Upper lobe of right lung (tissue), 1 donor: ENCODE measurements around the gene CLEC16A. TPM values are rescaled to one million over a fixed set of nuclear protein-coding genes. Genes with fewer than 3 reads are reported as not detected.

Source experiments
- ATAC-seq: fragments of 200-7000 bp; cut with Tn5 transposase; one replicate; pipeline ENCODE4 v1.9.1; 2020; ENCODE audit warnings: mild to moderate bottlenecking, moderate library complexity
- DNase-seq: peaks from one replicate; pipeline ENCODE4 v3.0.0-alpha.2; 2020
- H3K27ac ChIP-seq: fragments of 200-600 bp; one replicate; pipeline ENCODE4 v1.8.0; 2022
- H3K27me3 ChIP-seq: fragments of 200-600 bp; one replicate; pipeline ENCODE4 v1.8.0; 2022; ENCODE audit warnings: mild to moderate bottlenecking
- H3K36me3 ChIP-seq: fragments of 200-600 bp; one replicate; pipeline ENCODE4 v1.8.0; 2022
- H3K4me1 ChIP-seq: fragments of 200-600 bp; one replicate; pipeline ENCODE4 v1.8.0; 2022
- H3K4me3 ChIP-seq: fragments of 200-600 bp; one replicate; pipeline ENCODE4 v1.8.0; 2022; ENCODE audit warnings: mild to moderate bottlenecking
- H3K9me3 ChIP-seq: fragments of 200-600 bp; one replicate; pipeline ENCODE4 v1.8.0; 2022
- CTCF ChIP-seq: fragments of 200-600 bp; IDR thresholded peaks from one replicate; pipeline ENCODE4 v1.8.0; 2022; ENCODE audit warnings: antibody characterized with exemption
- intact Hi-C: fragments of 100-400 bp; cut with DNase I; formaldehyde crosslinking; loops from one replicate; pipeline ENCODE4 v1.11.0; 2022
- total RNA-seq: library from RNA; stranded (reverse); fragmentation: NEBNext Ultra II Directional; extraction: Animal tissue kit (Norgen Biotek cat#: 25700); gene quantifications from one replicate; pipeline ENCODE4 v1.2.1, GENCODE V29; 2021
- donor health status: DM: no; HTN: yes; CAD: no; lungs with severe emphysema.

The CLEC16A gene
- total RNA-seq, 1 donor from 2014 or later: 36.9 TPM

DNA sequence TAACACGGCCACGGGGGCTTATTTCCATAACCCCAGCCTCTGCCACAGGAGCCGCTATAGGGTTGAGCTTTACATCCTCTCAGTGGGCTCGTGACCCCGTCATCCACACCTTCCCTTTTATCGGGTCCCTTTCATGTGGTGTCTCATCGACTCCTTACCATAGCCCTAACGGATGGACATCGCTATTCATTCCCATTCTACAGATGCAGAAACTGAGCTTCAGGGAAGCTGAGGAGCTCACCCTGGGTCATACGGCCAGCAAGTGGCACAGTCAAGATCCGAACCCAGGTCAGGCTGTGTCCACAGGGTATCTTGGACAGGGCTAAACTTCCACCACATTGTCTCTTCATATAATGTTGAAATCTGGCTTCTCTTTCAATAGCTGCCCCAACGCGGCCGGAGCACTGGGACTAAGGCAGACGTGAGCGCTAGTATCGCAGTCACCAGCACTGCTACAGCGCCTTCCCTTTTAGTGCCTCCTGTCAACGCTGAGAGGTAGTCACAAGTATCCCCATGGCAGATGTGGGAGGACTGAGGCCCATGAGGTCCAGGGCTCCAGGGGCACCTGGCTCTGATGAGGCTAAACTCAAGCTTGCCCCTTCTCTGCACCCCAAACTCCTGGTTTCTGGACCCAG, 260.8 kb downstream of the CLEC16A start:
- TF ChIP-seq CTCF: no peak
- no peak overlapping the region for H3K27ac ChIP-seq
- intact Hi-C loops: no loop called here
- no peaks in the 10 kb centered on the region for H3K36me3 ChIP-seq
- H3K4me3 ChIP-seq: no peak overlapping the region
- no peak for ATAC-seq
- no peak for DNase-seq
- no peaks in the 10 kb centered on the region for H3K27me3 ChIP-seq
- no peaks in the 10 kb centered on the region for H3K9me3 ChIP-seq
- H3K4me1 ChIP-seq: peaks cover 14% of the 10 kb centered on the region

GRCh38 chr16:11205754-11206581, 261.6 kb downstream of the CLEC16A start:
- intact Hi-C loops: no loop called here
- peak; percentile 71 for ATAC-seq
- Histone ChIP-seq H3K27me3 (no peaks in the 10 kb centered on the region), H3K27ac (no peak overlapping the region), H3K9me3 (no peaks in the 10 kb centered on the region), H3K36me3 (no peaks in the 10 kb centered on the region), H3K4me1 (peaks cover 14% of the 10 kb centered on the region), H3K4me3 (no peak overlapping the region)
- DNase-seq: no peak
- TF ChIP-seq CTCF: no peak

- no peak for TF ChIP-seq CTCF
- intact Hi-C loops: no loop called here
- Histone ChIP-seq H3K36me3 (no peaks in the 10 kb centered on the region), H3K27me3 (no peaks in the 10 kb centered on the region), H3K4me3 (no peak overlapping the region), H3K4me1 (peaks cover 14% of the 10 kb centered on the region), H3K27ac (no peak overlapping the region), H3K9me3 (no peaks in the 10 kb centered on the region)
- DNase-seq (no peak), ATAC-seq (no peak)
Observed at GRCh38 chr16:11207646-11208045, 263.3 kb downstream of the CLEC16A start.

- Histone ChIP-seq H3K36me3 (no peaks in the 10 kb centered on the region), H3K27me3 (no peaks in the 10 kb centered on the region), H3K4me1 (peaks cover 14% of the 10 kb centered on the region), H3K9me3 (no peaks in the 10 kb centered on the region), H3K27ac (no peak overlapping the region), H3K4me3 (no peak overlapping the region)
- no peak for TF ChIP-seq CTCF
- DNase-seq (no peak), ATAC-seq (peak; percentile 50)
- intact Hi-C loops: no loop called here
Observed at GRCh38 chr16:11208916-11209665, 264.7 kb downstream of the CLEC16A start.

DNA sequence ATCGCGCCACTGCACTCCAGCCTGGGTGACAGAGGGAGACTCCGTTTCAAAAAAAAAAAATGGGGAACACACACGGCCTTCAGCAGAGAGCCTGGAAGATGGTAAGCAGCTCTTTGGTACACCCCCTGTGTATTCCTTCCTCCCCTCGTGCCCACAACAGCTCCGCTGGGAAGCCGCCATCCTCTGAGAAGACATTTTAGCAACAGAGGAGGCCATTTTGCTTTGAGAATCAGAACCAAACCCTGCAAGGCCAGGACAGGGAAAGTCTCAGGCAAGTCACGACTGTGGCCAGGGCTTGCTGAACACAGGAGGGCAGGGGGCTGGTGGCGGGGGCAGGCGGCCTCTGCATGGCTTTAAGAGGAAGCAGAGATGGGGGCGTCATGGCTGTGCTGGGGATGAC, 265.9 kb downstream of the CLEC16A start:
- no peak for ATAC-seq
- H3K27me3 ChIP-seq: no peaks in the 10 kb centered on the region
- intact Hi-C loops: no loop called here
- peaks cover 14% of the 10 kb centered on the region for H3K4me1 ChIP-seq
- TF ChIP-seq CTCF: no peak
- no peak for DNase-seq
- no peaks in the 10 kb centered on the region for H3K9me3 ChIP-seq
- no peak overlapping the region for H3K27ac ChIP-seq
- no peaks in the 10 kb centered on the region for H3K36me3 ChIP-seq
- no peak overlapping the region for H3K4me3 ChIP-seq
